Stimulated activated CD4-positive, alpha-beta T cell treated with anti-CD3 and anti-CD28 coated beads, Interleukin-1b, Interleukin-23, amount 100 ng/mL, for 24 hours (primary cell): ENCODE results near the gene ELF3.
"Not testable (repeated sequence)": the region's sequence is repeated elsewhere in the genome, so short reads cannot be mapped to it uniquely, and the experiment has no call there.

Source experiments
- DNase-seq, 4 experiments: peaks; one replicate each; pipeline ENCODE4 v3.0.0-alpha.2; 2020; ENCODE audit warnings: low read depth in 4 of 4, low spot score in 1 of 4

Gene ELF3

GRCh38 chr1:202007805-202008489 lies 2.4 kb upstream of the ELF3 start:
- no peak for DNase-seq

- DNase-seq, result peak; percentile 35 to 55 (median 45)
Measured at GRCh38 chr1:202009326-202010179, 834 bp upstream of the ELF3 start.

GRCh38 chr1:202011994-202012393 lies 1.6 kb downstream of the ELF3 start:
- DNase-seq, result no peak

GRCh38 chr1:202012544-202013478 lies 2.4 kb downstream of the ELF3 start:
- DNase-seq, result no peak

- no peak for DNase-seq
Measured at GRCh38 chr1:202013603-202014002, 3.2 kb downstream of the ELF3 start.

- no peak for DNase-seq
Measured at GRCh38 chr1:202014060-202014459, 3.7 kb downstream of the ELF3 start.

GRCh38 chr1:202014915-202015661 lies 4.7 kb downstream of the ELF3 start:
- DNase-seq, result no peak

- DNase-seq, result no peak
Measured at GRCh38 chr1:202015662-202015937, 5.2 kb downstream of the ELF3 start.

- DNase-seq, result no peak
Measured at GRCh38 chr1:202016022-202016810, 5.8 kb downstream of the ELF3 start.

GRCh38 chr1:202016811-202017748 lies 6.7 kb downstream of the ELF3 start:
- no peak for DNase-seq

GRCh38 chr1:202017749-202018467 lies 7.5 kb downstream of the ELF3 start:
- DNase-seq, result no peak

- DNase-seq, result no peak
Measured at GRCh38 chr1:202018468-202019234, 8.3 kb downstream of the ELF3 start.

- not testable (repeated sequence) for DNase-seq
Measured at GRCh38 chr1:202019235-202019558, 8.8 kb downstream of the ELF3 start.

GRCh38 chr1:202023001-202023433 lies 12.6 kb downstream of the ELF3 start:
- DNase-seq, result no peak

- no peak for DNase-seq
Measured at GRCh38 chr1:202029171-202029665, 18.8 kb downstream of the ELF3 start.

- no peak for DNase-seq
Measured at GRCh38 chr1:202029727-202030126, 19.3 kb downstream of the ELF3 start.

GRCh38 chr1:202031796-202032195 lies 21.4 kb downstream of the ELF3 start:
- no peak for DNase-seq
